HCT116 (cell line): ENCODE results near the gene TACC3. TPM values are rescaled to one million over a fixed set of nuclear protein-coding genes. Genes with fewer than 3 reads are reported as not detected.

Source experiments
- ATAC-seq: fragments of 200-7000 bp; cut with Tn5 transposase; 2 replicates; pipeline ENCODE4 v1.9.1; 2020; ENCODE audit warnings: mild to moderate bottlenecking, moderate library complexity
- BruUV-seq: library from RNA; stranded (reverse); fragments of 400-500 nt; replicated peaks from 2 replicates; lab custom pipeline; 2021; lab: Mats Ljungman, UMichigan
- CTCF ChIA-PET: fragments of 300-600 bp; sonication (Branson Sonifier 250); formaldehyde crosslinking; loops from one replicate; lab custom pipeline; 2021; ENCODE audit warnings: antibody characterized with exemption; lab: Charles Lee
- POLR2A ChIA-PET: fragments of 300-600, 350-600 bp; sonication (Branson Sonifier 250); formaldehyde crosslinking; loops from one replicate; lab custom pipeline; 2021; ENCODE audit warnings: antibody characterized with exemption; lab: Charles Lee
- RAD21 ChIA-PET, 2 experiments: fragments of 300-600 bp; sonication (Branson Sonifier 250); formaldehyde crosslinking; loops; one replicate each; lab custom pipeline; 2023; ENCODE audit warnings: low total read pairs in 2 of 2; ENCODE audit not compliant: uncharacterized antibody in 2 of 2, unreplicated experiment in 2 of 2, low non-redundant PET in 1 of 2; lab: Charles Lee
- DNase-seq: peaks from one replicate; pipeline ENCODE4 v3.0.0-alpha.2; 2010; ENCODE audit warnings: low read depth, low spot score
- H2AFZ ChIP-seq: fragments of 200-600 bp; shearing (Covaris generic), sonication (generic); 2 replicates; pipeline ENCODE4 v1.6.1; 2017; ENCODE audit warnings: low read depth, mixed run types, mixed read lengths, antibody characterized with exemption, low read length; ENCODE audit not compliant: poor library complexity, severe bottlenecking
- H3K27ac ChIP-seq: 2 replicates; pipeline ENCODE4 v1.5.1; 2012; ENCODE audit warnings: low read depth, low read length
- H3K27me3 ChIP-seq: fragments of 200-600 bp; sonication (generic); 2 replicates; pipeline ENCODE4 v1.6.1; 2016; ENCODE audit warnings: mixed run types, low read length, mixed read lengths; ENCODE audit not compliant: insufficient read depth
- H3K36me3 ChIP-seq, 2 experiments: fragments of 200-500 bp in 1 of 2; fragments of 200-600 bp in 1 of 2; sonication (Bioruptor generic) in 1 of 2; sonication (generic) in 1 of 2; 2 replicates each; pipeline versions ENCODE4 v1.5.1 to v1.6.1; 2014 to 2016; ENCODE audit warnings: low read length in 2 of 2, inconsistent platforms in 1 of 2, mixed read lengths in 1 of 2, mixed run types in 1 of 2; ENCODE audit not compliant: insufficient read depth in 2 of 2, control insufficient read depth in 1 of 2
- H3K4me1 ChIP-seq, 2 experiments: fragments of 200-600 bp in 1 of 2; sonication (generic) in 1 of 2; 2 replicates each; pipeline versions ENCODE4 v1.5.1 to v1.6.1; 2012 to 2017; ENCODE audit warnings: low read length in 2 of 2, inconsistent platforms in 1 of 2, mild to moderate bottlenecking in 1 of 2, mixed read lengths in 1 of 2, mixed run types in 1 of 2, moderate library complexity in 1 of 2; ENCODE audit not compliant: insufficient read depth in 2 of 2, control insufficient read depth in 1 of 2
- H3K4me2 ChIP-seq: fragments of 200-600 bp; sonication (generic); 2 replicates; pipeline ENCODE4 v1.6.1; 2017; ENCODE audit warnings: mixed run types, low read length, mixed read lengths
- H3K4me3 ChIP-seq, 2 experiments: fragments of 200-600 bp in 1 of 2; sonication (generic) in 1 of 2; replicated peaks in 1 of 2; 2 replicates each; pipeline ENCODE4 v1.5.1; 2011 to 2016; ENCODE audit warnings: low read length in 2 of 2, control low read depth in 1 of 2, low read depth in 1 of 2, mild to moderate bottlenecking in 1 of 2, mixed read lengths in 1 of 2, mixed run types in 1 of 2
- H3K79me2 ChIP-seq: fragments of 200-600 bp; sonication (generic); 2 replicates; pipeline ENCODE4 v1.6.1; 2017; ENCODE audit warnings: mild to moderate bottlenecking, mixed run types, low read length, moderate library complexity, mixed read lengths; ENCODE audit not compliant: insufficient read depth
- H3K9ac ChIP-seq: fragments of 200-600 bp; sonication (generic); 2 replicates; pipeline ENCODE4 v1.6.1; 2016; ENCODE audit warnings: low read length, mixed read lengths
- H3K9me2 ChIP-seq: fragments of 200-600 bp; sonication (generic), shearing (Covaris generic); 2 replicates; pipeline ENCODE4 v1.6.1; 2017; ENCODE audit warnings: mixed run types, mild to moderate bottlenecking, moderate library complexity; ENCODE audit not compliant: insufficient read depth
- H3K9me3 ChIP-seq, 2 experiments: fragments of 200-500 bp in 1 of 2; fragments of 200-600 bp in 1 of 2; sonication (Bioruptor generic) in 1 of 2; sonication (generic) in 1 of 2; 2 replicates each; pipeline ENCODE4 v1.6.1; 2014 to 2017; ENCODE audit warnings: low read length in 2 of 2, mixed read lengths in 2 of 2, inconsistent platforms in 1 of 2, low read depth in 1 of 2, mild to moderate bottlenecking in 1 of 2, mixed run types in 1 of 2, moderate library complexity in 1 of 2; ENCODE audit not compliant: control insufficient read depth in 1 of 2, insufficient read depth in 1 of 2
- H4K20me1 ChIP-seq: fragments of 200-600 bp; sonication (generic), shearing (Covaris generic); 2 replicates; pipeline ENCODE4 v1.6.1; 2017; ENCODE audit warnings: mixed run types, mild to moderate bottlenecking, moderate library complexity; ENCODE audit not compliant: insufficient read depth
- ELF1 ChIP-seq: IDR thresholded peaks from 2 replicates; pipeline ENCODE4 v1.6.1; 2012; ENCODE audit warnings: low read depth, borderline replicate concordance
- EZH2 ChIP-seq: fragments of 200-600 bp; sonication (generic); IDR thresholded peaks from 2 replicates; pipeline ENCODE4 v1.6.1; 2017; ENCODE audit warnings: antibody characterized with exemption, mixed run types
- EZH2phosphoT487 ChIP-seq: fragments of 200-600 bp; IDR thresholded peaks from 2 replicates; pipeline ENCODE4 v1.6.1; 2018; ENCODE audit warnings: antibody characterized with exemption, borderline replicate concordance
- FOSL1 ChIP-seq: IDR thresholded peaks from 2 replicates; pipeline ENCODE4 v1.6.1; 2012; ENCODE audit warnings: low read depth
- POLR2AphosphoS5 ChIP-seq: IDR thresholded peaks from 2 replicates; pipeline ENCODE4 v1.6.1; 2011; ENCODE audit warnings: mild to moderate bottlenecking, low read depth, low read length, moderate library complexity
- SIN3A ChIP-seq: IDR thresholded peaks from 2 replicates; pipeline ENCODE4 v1.6.1; 2012; ENCODE audit warnings: low read depth
- SRF ChIP-seq: IDR thresholded peaks from 2 replicates; pipeline ENCODE4 v1.6.1; 2012; ENCODE audit warnings: low read depth
- ZFX ChIP-seq: fragments of 450-650 bp; IDR thresholded peaks from 2 replicates; pipeline ENCODE4 v1.6.1; 2017
- ZNF274 ChIP-seq: fragments of 200-500 bp; sonication (Bioruptor generic); IDR thresholded peaks from 2 replicates; pipeline ENCODE4 v1.6.1; 2014; ENCODE audit warnings: mild to moderate bottlenecking, low read depth, low read length, inconsistent platforms
- intact Hi-C: fragments of 100-400 bp; cut with micrococcal nuclease; formaldehyde crosslinking; loops from 2 replicates; pipeline ENCODE4 v1.10.0; 2022
- total RNA-seq: library from RNA; stranded (reverse); gene quantifications from one replicate; pipeline ENCODE4 v1.2.1, GENCODE V29; 2021; ENCODE audit not compliant: unreplicated experiment
- TF ChIP-seq, protein P1 (sequence below): IDR thresholded peaks from 2 replicates; pipeline ENCODE4 v1.6.1; 2012
- TF ChIP-seq, protein P2 (sequence below): IDR thresholded peaks from 2 replicates; pipeline ENCODE4 v1.6.1; 2012
- TF ChIP-seq, protein P3 (sequence below), 3 experiments: fragments of 200-600 bp in 1 of 3; sonication (generic) in 1 of 3; IDR thresholded peaks in 2 of 3; conservative IDR thresholded peaks in 1 of 3; 2 replicates each; pipeline ENCODE4 v1.5.1; 2012 to 2017; ENCODE audit warnings: low read depth in 2 of 3, low read length in 2 of 3, antibody characterized with exemption in 1 of 3, borderline replicate concordance in 1 of 3, control low read depth in 1 of 3, mild to moderate bottlenecking in 1 of 3, mixed read lengths in 1 of 3, mixed run types in 1 of 3, moderate library complexity in 1 of 3; ENCODE audit not compliant: insufficient read depth in 1 of 3
- TF ChIP-seq, protein P4 (sequence below): IDR thresholded peaks from 2 replicates; pipeline ENCODE4 v1.6.1; 2012; ENCODE audit warnings: low read depth

TACC3 gene
- total RNA-seq, 1 experiment from 2014 or later, result 106 TPM

DNA sequence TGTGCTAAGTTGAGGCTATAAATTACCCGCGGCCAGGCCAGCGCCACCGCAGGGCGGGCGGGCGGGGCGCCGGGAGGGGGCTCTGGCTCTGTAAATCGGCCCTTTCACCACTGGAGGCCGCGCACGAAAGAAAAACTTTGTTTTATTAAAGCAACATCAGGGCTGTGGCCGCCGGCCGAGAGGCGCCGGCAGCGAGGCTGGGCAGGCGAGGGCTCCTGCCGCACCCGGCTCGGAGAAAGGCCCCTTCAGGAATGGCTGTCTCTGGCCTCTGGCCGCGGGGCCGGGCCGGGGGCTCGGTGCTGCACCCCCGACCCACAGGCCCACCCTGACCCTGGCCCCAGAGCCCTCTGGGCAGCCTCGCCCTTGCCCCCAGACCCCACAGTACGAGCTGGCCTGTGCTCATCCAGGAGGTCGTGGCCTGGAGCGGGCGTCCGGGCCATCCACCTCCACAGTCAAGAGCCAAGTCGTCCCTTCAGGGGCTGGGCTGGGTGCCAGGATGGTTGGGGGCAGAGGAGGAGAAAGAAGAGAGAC lies 42.3 kb downstream of the TACC3 start:
- Histone ChIP-seq H3K27ac (peak overlapping the region; percentile 70; the same call in 1 of the 2 replicates), H3K4me3 (no peak overlapping the region), H3K9me3 (no peaks in the 10 kb centered on the region), H3K4me1 (peaks cover 41% of the 10 kb centered on the region in 2 experiments), H3K27me3 (no peaks in the 10 kb centered on the region), H3K9ac (peak overlapping the region; percentile 33; the same call in 1 of the 2 replicates), H2AFZ (no peak overlapping the region), H3K36me3 (no peaks in the 10 kb centered on the region), H3K9me2 (no peaks in the 10 kb centered on the region), H3K4me2 (peak overlapping the region; percentile 60), H3K79me2 (no peaks in the 10 kb centered on the region), H4K20me1 (no peaks in the 10 kb centered on the region)
- ChIA-PET RAD21 (no interaction called here), POLR2A (interaction anchor here (0.8 kb wide), 1 partner anchor 14 kb away, joined by 3 read pairs; no protein-coding TSS in a partner anchor), CTCF (interaction anchor here (1.5 kb wide), 1 partner anchor 10 kb away, joined by 3 read pairs; no protein-coding TSS in a partner anchor)
- DNase-seq (no peak), ATAC-seq (peak; percentile 41)
- BruUV-seq, result no TSS peak
- TF ChIP-seq ZNF274, result no peak
- TF ChIP-seq, protein P1, sequence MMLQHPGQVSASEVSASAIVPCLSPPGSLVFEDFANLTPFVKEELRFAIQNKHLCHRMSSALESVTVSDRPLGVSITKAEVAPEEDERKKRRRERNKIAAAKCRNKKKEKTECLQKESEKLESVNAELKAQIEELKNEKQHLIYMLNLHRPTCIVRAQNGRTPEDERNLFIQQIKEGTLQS, result no peak
- TF ChIP-seq ZFX, result peak; percentile 39; the same call in 1 of the 2 replicates
- no peak for TF ChIP-seq FOSL1
- TF ChIP-seq EZH2, result no peak
- TF ChIP-seq, protein P2, sequence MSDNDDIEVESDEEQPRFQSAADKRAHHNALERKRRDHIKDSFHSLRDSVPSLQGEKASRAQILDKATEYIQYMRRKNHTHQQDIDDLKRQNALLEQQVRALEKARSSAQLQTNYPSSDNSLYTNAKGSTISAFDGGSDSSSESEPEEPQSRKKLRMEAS, result no peak
- TF ChIP-seq SIN3A, result no peak
- intact Hi-C loops, result no loop called here

DNA sequence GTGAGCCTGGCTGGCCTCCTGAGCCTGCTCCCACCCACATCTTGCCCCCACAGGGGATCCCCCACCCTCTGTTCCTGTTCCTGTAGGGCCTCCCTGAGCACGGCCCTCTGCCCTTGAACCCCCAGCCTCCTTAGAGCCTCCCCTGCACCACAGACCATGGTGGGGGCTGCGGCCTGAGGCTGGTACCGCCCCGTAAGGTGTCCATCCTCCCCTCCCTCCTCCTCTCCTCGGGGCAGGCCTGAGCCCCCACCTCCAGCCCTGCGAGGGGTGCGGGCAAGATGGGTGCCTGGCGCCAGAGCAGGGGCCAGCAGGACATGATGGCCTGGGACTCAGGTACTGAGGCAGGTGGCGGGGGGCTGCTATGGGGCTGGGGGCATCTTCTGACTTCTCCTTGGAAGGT lies 43.3 kb downstream of the TACC3 start:
- intact Hi-C loops, result no loop called here
- Histone ChIP-seq H3K4me3 (no peak overlapping the region), H3K9me3 (no peaks in the 10 kb centered on the region), H3K9ac (no peak overlapping the region), H3K36me3 (no peaks in the 10 kb centered on the region), H3K4me1 (peaks cover 43 to 44% of the 10 kb centered on the region in 2 experiments), H4K20me1 (no peaks in the 10 kb centered on the region), H3K79me2 (no peaks in the 10 kb centered on the region), H3K4me2 (no peak overlapping the region), H3K27me3 (no peaks in the 10 kb centered on the region), H2AFZ (no peak overlapping the region), H3K9me2 (no peaks in the 10 kb centered on the region), H3K27ac (no peak overlapping the region)
- DNase-seq (no peak), ATAC-seq (no peak)
- ChIA-PET POLR2A (interaction anchor here (0.8 kb wide), 1 partner anchor 13 kb away, joined by 3 read pairs; no protein-coding TSS in a partner anchor), RAD21 (no interaction called here), CTCF (no interaction called here)
- BruUV-seq, result no TSS peak
- TF ChIP-seq EZH2phosphoT487, result no peak
- TF ChIP-seq, protein P3, sequence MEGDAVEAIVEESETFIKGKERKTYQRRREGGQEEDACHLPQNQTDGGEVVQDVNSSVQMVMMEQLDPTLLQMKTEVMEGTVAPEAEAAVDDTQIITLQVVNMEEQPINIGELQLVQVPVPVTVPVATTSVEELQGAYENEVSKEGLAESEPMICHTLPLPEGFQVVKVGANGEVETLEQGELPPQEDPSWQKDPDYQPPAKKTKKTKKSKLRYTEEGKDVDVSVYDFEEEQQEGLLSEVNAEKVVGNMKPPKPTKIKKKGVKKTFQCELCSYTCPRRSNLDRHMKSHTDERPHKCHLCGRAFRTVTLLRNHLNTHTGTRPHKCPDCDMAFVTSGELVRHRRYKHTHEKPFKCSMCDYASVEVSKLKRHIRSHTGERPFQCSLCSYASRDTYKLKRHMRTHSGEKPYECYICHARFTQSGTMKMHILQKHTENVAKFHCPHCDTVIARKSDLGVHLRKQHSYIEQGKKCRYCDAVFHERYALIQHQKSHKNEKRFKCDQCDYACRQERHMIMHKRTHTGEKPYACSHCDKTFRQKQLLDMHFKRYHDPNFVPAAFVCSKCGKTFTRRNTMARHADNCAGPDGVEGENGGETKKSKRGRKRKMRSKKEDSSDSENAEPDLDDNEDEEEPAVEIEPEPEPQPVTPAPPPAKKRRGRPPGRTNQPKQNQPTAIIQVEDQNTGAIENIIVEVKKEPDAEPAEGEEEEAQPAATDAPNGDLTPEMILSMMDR (IDR thresholded peaks at IDR 0.05 in 2 of 3, conservative IDR thresholded peaks at IDR 0.05 in 1 of 3; ENCODE audit: borderline replicate concordance in 1 of 3, insufficient read depth in 1 of 3, low read depth in 2 of 3, low read length in 2 of 3), result no peak
- no peak for TF ChIP-seq ZNF274
- TF ChIP-seq, protein P1, result no peak
- no peak for TF ChIP-seq ELF1
- TF ChIP-seq, protein P4, sequence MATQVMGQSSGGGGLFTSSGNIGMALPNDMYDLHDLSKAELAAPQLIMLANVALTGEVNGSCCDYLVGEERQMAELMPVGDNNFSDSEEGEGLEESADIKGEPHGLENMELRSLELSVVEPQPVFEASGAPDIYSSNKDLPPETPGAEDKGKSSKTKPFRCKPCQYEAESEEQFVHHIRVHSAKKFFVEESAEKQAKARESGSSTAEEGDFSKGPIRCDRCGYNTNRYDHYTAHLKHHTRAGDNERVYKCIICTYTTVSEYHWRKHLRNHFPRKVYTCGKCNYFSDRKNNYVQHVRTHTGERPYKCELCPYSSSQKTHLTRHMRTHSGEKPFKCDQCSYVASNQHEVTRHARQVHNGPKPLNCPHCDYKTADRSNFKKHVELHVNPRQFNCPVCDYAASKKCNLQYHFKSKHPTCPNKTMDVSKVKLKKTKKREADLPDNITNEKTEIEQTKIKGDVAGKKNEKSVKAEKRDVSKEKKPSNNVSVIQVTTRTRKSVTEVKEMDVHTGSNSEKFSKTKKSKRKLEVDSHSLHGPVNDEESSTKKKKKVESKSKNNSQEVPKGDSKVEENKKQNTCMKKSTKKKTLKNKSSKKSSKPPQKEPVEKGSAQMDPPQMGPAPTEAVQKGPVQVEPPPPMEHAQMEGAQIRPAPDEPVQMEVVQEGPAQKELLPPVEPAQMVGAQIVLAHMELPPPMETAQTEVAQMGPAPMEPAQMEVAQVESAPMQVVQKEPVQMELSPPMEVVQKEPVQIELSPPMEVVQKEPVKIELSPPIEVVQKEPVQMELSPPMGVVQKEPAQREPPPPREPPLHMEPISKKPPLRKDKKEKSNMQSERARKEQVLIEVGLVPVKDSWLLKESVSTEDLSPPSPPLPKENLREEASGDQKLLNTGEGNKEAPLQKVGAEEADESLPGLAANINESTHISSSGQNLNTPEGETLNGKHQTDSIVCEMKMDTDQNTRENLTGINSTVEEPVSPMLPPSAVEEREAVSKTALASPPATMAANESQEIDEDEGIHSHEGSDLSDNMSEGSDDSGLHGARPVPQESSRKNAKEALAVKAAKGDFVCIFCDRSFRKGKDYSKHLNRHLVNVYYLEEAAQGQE, result no peak
- no peak for TF ChIP-seq SRF
- TF ChIP-seq POLR2AphosphoS5, result no peak
